Large intestine (tissue), 12 donors: ENCODE results near the gene GCSAML. TPM values are rescaled to one million over a fixed set of nuclear protein-coding genes. Genes with fewer than 3 reads are reported as not detected.
"Not testable (repeated sequence)": the region's sequence is repeated elsewhere in the genome, so short reads cannot be mapped to it uniquely, and the experiment has no call there.

Experiments used
- DNase-seq, 2 donors: peaks; one replicate each; pipeline versions ENCODE4 v3.0.0 to v3.0.0-alpha.2; 2013
- H3K27ac ChIP-seq: one replicate; pipeline ENCODE4 v1.5.1; 2013; ENCODE audit warnings: low read length
- H3K27me3 ChIP-seq: 2 replicates; pipeline ENCODE4 v1.6.1; 2013; ENCODE audit warnings: low read length; ENCODE audit not compliant: control insufficient read depth, insufficient read depth
- H3K36me3 ChIP-seq: 2 replicates; pipeline ENCODE4 v1.6.1; 2013; ENCODE audit warnings: low read length; ENCODE audit not compliant: control insufficient read depth, insufficient read depth
- H3K4me1 ChIP-seq: one replicate; pipeline ENCODE4 v1.6.1; 2013; ENCODE audit warnings: low read length; ENCODE audit not compliant: control insufficient read depth, insufficient read depth
- H3K4me3 ChIP-seq: one replicate; pipeline ENCODE4 v1.5.1; 2013; ENCODE audit warnings: low read length
- H3K9me3 ChIP-seq: one replicate; pipeline ENCODE4 v1.6.1; 2013; ENCODE audit warnings: mild to moderate bottlenecking, low read depth, low read length, moderate library complexity; ENCODE audit not compliant: control insufficient read depth
- WGBS: methylation state at CpG from one replicate; pipeline ENCODE4 v1.1.5; 2013; ENCODE audit warnings: low lambda C conversion rate; ENCODE audit not compliant: insufficient coverage; 5-methylcytosine and 5-hydroxymethylcytosine counted together
- long read RNA-seq, 11 donors: transcript quantifications; one replicate each; lab custom pipeline, GENCODE V29; 2026
- polyA plus RNA-seq: library from polyadenylated mRNA; unstranded; fragments of 120-200 nt; gene quantifications from one replicate; pipeline ENCODE4 v1.2.1, GENCODE V29; 2013

Gene GCSAML
- polyA plus RNA-seq, result 0.07 TPM
- long read RNA-seq, donor 1, result 0 reads
- long read RNA-seq, donor 2, result 0 reads
- long read RNA-seq, donor 3, result 0 reads
- long read RNA-seq, donor 4, result 0 reads
- long read RNA-seq, donor 5, result 0 reads
- long read RNA-seq, donor 6, result 0 reads
- long read RNA-seq, donor 7, result 0 reads
- long read RNA-seq, donor 8, result 0 reads
- long read RNA-seq, donor 9, result 0 reads
- long read RNA-seq, donor 10, result 0 reads
- long read RNA-seq, donor 11, result 0 reads

- H3K27me3 ChIP-seq, result no peaks in the 10 kb centered on the region
- H3K27ac ChIP-seq, result no peak within 1 kb of the TSS
- DNase-seq, result no peak
- WGBS, result 86% methylated on average over 4 of the region's 13 CpGs
- H3K36me3 ChIP-seq, result no peaks in the 10 kb centered on the region
- no peaks in the 10 kb centered on the region for H3K4me1 ChIP-seq
- no peaks in the 10 kb centered on the region for H3K9me3 ChIP-seq
- H3K4me3 ChIP-seq, result no peak within 1 kb of the TSS
These were observed at the start of gene GCSAML for GRCh38 chr1:247548769-247549182. TSS of gene GCSAML (plus strand) at chr1:247549134. CDS start at chr1:247549192, 58 bp downstream.

GRCh38 chr1:247500865-247501264 is 48.1 kb upstream of the GCSAML start:
- H3K36me3 ChIP-seq, result no peaks in the 10 kb centered on the region
- H3K27me3 ChIP-seq, result no peaks in the 10 kb centered on the region
- H3K4me3 ChIP-seq, result no peak overlapping the region
- no peak overlapping the region for H3K27ac ChIP-seq
- no peak for DNase-seq
- H3K4me1 ChIP-seq, result no peaks in the 10 kb centered on the region
- no peaks in the 10 kb centered on the region for H3K9me3 ChIP-seq
- WGBS, result 100% methylated on average over 2 of the region's 3 CpGs

GRCh38 chr1:247506831-247507230 is 42.1 kb upstream of the GCSAML start:
- H3K9me3 ChIP-seq, result no peaks in the 10 kb centered on the region
- no peaks in the 10 kb centered on the region for H3K27me3 ChIP-seq
- no peak overlapping the region for H3K27ac ChIP-seq
- H3K4me1 ChIP-seq, result no peaks in the 10 kb centered on the region
- no peak for DNase-seq
- no CpG with 5 or more reads among the region's 3 CpGs for WGBS
- no peaks in the 10 kb centered on the region for H3K36me3 ChIP-seq
- H3K4me3 ChIP-seq, result no peak overlapping the region

- H3K36me3 ChIP-seq, result no peaks in the 10 kb centered on the region
- no peaks in the 10 kb centered on the region for H3K4me1 ChIP-seq
- H3K27ac ChIP-seq, result no peak overlapping the region
- WGBS, result 92% methylated on average over 4 of the region's 72 CpGs
- H3K27me3 ChIP-seq, result no peaks in the 10 kb centered on the region
- DNase-seq, result no peak
- H3K9me3 ChIP-seq, result peaks cover 17% of the 10 kb centered on the region
- peak overlapping the region; percentile 13 for H3K4me3 ChIP-seq
These were observed 30.9 kb upstream of the GCSAML start for GRCh38 chr1:247517795-247518612.

- Histone ChIP-seq H3K4me1 (no peaks in the 10 kb centered on the region), H3K4me3 (no peak overlapping the region), H3K27ac (no peak overlapping the region), H3K27me3 (no peaks in the 10 kb centered on the region), H3K36me3 (no peaks in the 10 kb centered on the region), H3K9me3 (peaks cover 17% of the 10 kb centered on the region)
- no CpG with 5 or more reads among the region's 19 CpGs for WGBS
- no peak for DNase-seq
These were observed 30.4 kb upstream of the GCSAML start for GRCh38 chr1:247518613-247518891.

GRCh38 chr1:247521886-247522285 is 27.0 kb upstream of the GCSAML start:
- no CpG with 5 or more reads among the region's 30 CpGs for WGBS
- H3K27me3 ChIP-seq, DNase-seq, H3K36me3 ChIP-seq, H3K4me1 ChIP-seq, H3K27ac ChIP-seq, H3K4me3 ChIP-seq: not testable (repeated sequence)
- peaks cover 17% of the 10 kb centered on the region for H3K9me3 ChIP-seq

GRCh38 chr1:247528812-247529474 is 20.0 kb upstream of the GCSAML start:
- DNase-seq, result no peak
- WGBS, result no CpG with 5 or more reads among the region's 2 CpGs
- Histone ChIP-seq H3K4me1 (no peaks in the 10 kb centered on the region), H3K4me3 (no peak overlapping the region), H3K9me3 (peaks cover 6% of the 10 kb centered on the region), H3K27me3 (no peaks in the 10 kb centered on the region), H3K36me3 (no peaks in the 10 kb centered on the region), H3K27ac (no peak overlapping the region)

- no peaks in the 10 kb centered on the region for H3K4me1 ChIP-seq
- H3K27ac ChIP-seq, result no peak overlapping the region
- no peak overlapping the region for H3K4me3 ChIP-seq
- H3K27me3 ChIP-seq, result no peaks in the 10 kb centered on the region
- H3K36me3 ChIP-seq, result no peaks in the 10 kb centered on the region
- no CpG with 5 or more reads among the region's 1 CpG for WGBS
- no peak for DNase-seq
- H3K9me3 ChIP-seq, result peaks cover 6% of the 10 kb centered on the region
These were observed 19.1 kb upstream of the GCSAML start for GRCh38 chr1:247529771-247530355.

GRCh38 chr1:247530785-247531184 is 18.1 kb upstream of the GCSAML start:
- WGBS, result no CpG with 5 or more reads among the region's 41 CpGs
- no peaks in the 10 kb centered on the region for H3K27me3 ChIP-seq
- no peak overlapping the region for H3K27ac ChIP-seq
- peaks cover 6% of the 10 kb centered on the region for H3K9me3 ChIP-seq
- H3K36me3 ChIP-seq, result no peaks in the 10 kb centered on the region
- no peak for DNase-seq
- H3K4me1 ChIP-seq, result no peaks in the 10 kb centered on the region
- no peak overlapping the region for H3K4me3 ChIP-seq

GRCh38 chr1:247531937-247532336 is 17.0 kb upstream of the GCSAML start:
- no peaks in the 10 kb centered on the region for H3K27me3 ChIP-seq
- H3K4me1 ChIP-seq, result no peaks in the 10 kb centered on the region
- DNase-seq, result peak in 1 of 2 donors; percentile 9
- H3K27ac ChIP-seq, result no peak overlapping the region
- H3K4me3 ChIP-seq, result no peak overlapping the region
- no CpG with 5 or more reads among the region's 8 CpGs for whole genome bisulfite sequencing
- H3K9me3 ChIP-seq, result peaks cover 6% of the 10 kb centered on the region
- no peaks in the 10 kb centered on the region for H3K36me3 ChIP-seq
